KMS-11 (cell line): ENCODE results near the gene KRTAP20-4.

Experiments used
- H2AFZ ChIP-seq: fragments of 200-600 bp; sonication (generic); 2 replicates; pipeline ENCODE4 v1.6.1; 2016; ENCODE audit warnings: antibody characterized with exemption, mixed run types, low read depth
- H3K27ac ChIP-seq: fragments of 200-600 bp; sonication (generic); 2 replicates; pipeline ENCODE4 v1.6.1; 2016; ENCODE audit warnings: mild to moderate bottlenecking, mixed run types
- H3K27me3 ChIP-seq: fragments of 200-600 bp; sonication (generic); 2 replicates; pipeline ENCODE4 v1.6.1; 2017; ENCODE audit warnings: mild to moderate bottlenecking, low read depth, mixed run types, moderate library complexity; ENCODE audit not compliant: insufficient read depth
- H3K36me3 ChIP-seq: fragments of 200-600 bp; sonication (generic); 2 replicates; pipeline ENCODE4 v1.6.1; 2017; ENCODE audit warnings: mild to moderate bottlenecking, mixed run types; ENCODE audit not compliant: insufficient read depth
- H3K4me1 ChIP-seq: fragments of 200-600 bp; sonication (generic); 2 replicates; pipeline ENCODE4 v1.6.1; 2016; ENCODE audit warnings: mild to moderate bottlenecking, low read depth, mixed run types; ENCODE audit not compliant: poor library complexity, severe bottlenecking
- H3K4me2 ChIP-seq: fragments of 200-600 bp; sonication (generic); 2 replicates; pipeline ENCODE4 v1.7.0; 2016; ENCODE audit warnings: mild to moderate bottlenecking, mixed run types
- H3K4me3 ChIP-seq: fragments of 200-600 bp; sonication (generic); IDR thresholded peaks from 2 replicates; pipeline ENCODE4 v1.6.1; 2017; ENCODE audit warnings: low read depth, low read length, mixed read lengths; ENCODE audit not compliant: insufficient read depth
- H3K79me2 ChIP-seq: fragments of 200-600 bp; sonication (generic); 2 replicates; pipeline ENCODE4 v1.6.1; 2016; ENCODE audit warnings: low read depth, mixed run types; ENCODE audit not compliant: insufficient read depth
- H3K9ac ChIP-seq: fragments of 200-600 bp; sonication (generic); 2 replicates; pipeline ENCODE4 v1.6.1; 2016; ENCODE audit warnings: mild to moderate bottlenecking, mixed run types
- H4K20me1 ChIP-seq: fragments of 200-600 bp; sonication (generic); 2 replicates; pipeline ENCODE4 v1.6.1; 2016; ENCODE audit warnings: mild to moderate bottlenecking, mixed run types; ENCODE audit not compliant: insufficient read depth
- CTCF ChIP-seq: fragments of 200-600 bp; sonication (generic); conservative IDR thresholded peaks from 2 replicates; pipeline ENCODE4 v1.6.1; 2017; ENCODE audit warnings: low read depth, mild to moderate bottlenecking, antibody characterized with exemption, low read length, moderate library complexity, mixed read lengths

The KRTAP20-4 gene

GRCh38 chr21:30620522-30620921, at the start of gene KRTAP20-4:
KRTAP20-4 (plus strand) TSS chr21:30620627.
- no peak within 1 kb of the TSS for H3K4me3 ChIP-seq
- no peak within 1 kb of the TSS for H2AFZ ChIP-seq
- H4K20me1 ChIP-seq: no peaks in the 10 kb centered on the region
- no peaks in the 10 kb centered on the region for H3K27me3 ChIP-seq
- H3K4me1 ChIP-seq: no peaks in the 10 kb centered on the region
- no peak within 1 kb of the TSS for H3K27ac ChIP-seq
- H3K4me2 ChIP-seq: no peak within 1 kb of the TSS
- TF ChIP-seq CTCF: no peak
- no peaks in the 10 kb centered on the region for H3K79me2 ChIP-seq
- H3K36me3 ChIP-seq: no peaks in the 10 kb centered on the region
- H3K9ac ChIP-seq: no peak within 1 kb of the TSS

- no peak overlapping the region for H3K4me3 ChIP-seq
- H3K4me2 ChIP-seq: no peak overlapping the region
- no peaks in the 10 kb centered on the region for H3K4me1 ChIP-seq
- no peak overlapping the region for H3K27ac ChIP-seq
- H3K27me3 ChIP-seq: no peaks in the 10 kb centered on the region
- no peak overlapping the region; the same call in 1 of the 2 replicates for H2AFZ ChIP-seq
- no peaks in the 10 kb centered on the region for H4K20me1 ChIP-seq
- H3K79me2 ChIP-seq: no peaks in the 10 kb centered on the region
- TF ChIP-seq CTCF: no peak
- H3K9ac ChIP-seq: no peak overlapping the region
- no peaks in the 10 kb centered on the region for H3K36me3 ChIP-seq
Measured at GRCh38 chr21:30577766-30578165, 42.7 kb upstream of the KRTAP20-4 start.

GRCh38 chr21:30579346-30579745, 41.1 kb upstream of the KRTAP20-4 start:
- Histone ChIP-seq H4K20me1 (no peaks in the 10 kb centered on the region), H3K27me3 (no peaks in the 10 kb centered on the region), H3K9ac (no peak overlapping the region), H3K79me2 (no peaks in the 10 kb centered on the region), H3K4me1 (no peaks in the 10 kb centered on the region), H3K4me2 (no peak overlapping the region), H3K36me3 (no peaks in the 10 kb centered on the region), H2AFZ (no peak overlapping the region), H3K27ac (no peak overlapping the region), H3K4me3 (no peak overlapping the region)
- TF ChIP-seq CTCF: no peak

GRCh38 chr21:30580132-30580531, 40.3 kb upstream of the KRTAP20-4 start:
- TF ChIP-seq CTCF: no peak
- Histone ChIP-seq H3K4me3 (no peak overlapping the region), H4K20me1 (no peaks in the 10 kb centered on the region), H3K36me3 (no peaks in the 10 kb centered on the region), H3K27ac (no peak overlapping the region), H3K4me2 (no peak overlapping the region), H3K27me3 (no peaks in the 10 kb centered on the region), H2AFZ (no peak overlapping the region), H3K9ac (no peak overlapping the region), H3K79me2 (no peaks in the 10 kb centered on the region), H3K4me1 (no peaks in the 10 kb centered on the region)

- TF ChIP-seq CTCF: no peak
- Histone ChIP-seq H4K20me1 (no peaks in the 10 kb centered on the region), H3K4me2 (no peak overlapping the region), H3K4me1 (no peaks in the 10 kb centered on the region), H3K9ac (no peak overlapping the region), H3K27me3 (no peaks in the 10 kb centered on the region), H3K27ac (no peak overlapping the region), H3K36me3 (no peaks in the 10 kb centered on the region), H3K79me2 (no peaks in the 10 kb centered on the region), H2AFZ (no peak overlapping the region), H3K4me3 (no peak overlapping the region)
Measured at GRCh38 chr21:30582870-30583269, 37.6 kb upstream of the KRTAP20-4 start.
